NB4 (cell line): ENCODE data around the gene MUC12.

Source experiments
- DNase-seq: peaks from one replicate; pipeline ENCODE4 v3.0.0; 2010; ENCODE audit warnings: low read depth
- H3K4me3 ChIP-seq: one replicate; pipeline ENCODE4 v1.5.1; 2011; ENCODE audit warnings: mild to moderate bottlenecking, low read depth, low read length, moderate library complexity
- CTCF ChIP-seq: IDR thresholded peaks from one replicate; pipeline ENCODE4 v1.5.1; 2012; ENCODE audit warnings: low read depth, low read length
- MYC ChIP-seq: IDR thresholded peaks from 2 replicates; pipeline ENCODE4 v1.6.1; 2011; ENCODE audit warnings: low read depth, low read length
- POLR2A ChIP-seq: IDR thresholded peaks from 2 replicates; pipeline ENCODE4 v1.6.1; 2011; ENCODE audit warnings: mild to moderate bottlenecking; ENCODE audit not compliant: insufficient read length; ENCODE audit errors: extremely low read depth
- TF ChIP-seq, protein P1 (sequence below): IDR thresholded peaks from 2 replicates; pipeline ENCODE4 v1.6.1; 2011; ENCODE audit warnings: low read depth, low read length

The MUC12 gene

GRCh38 chr7:100943693-100944092, 25.7 kb upstream of the MUC12 start:
- no peak for DNase-seq
- H3K4me3 ChIP-seq = no peak overlapping the region
- no peak for TF ChIP-seq CTCF
- TF ChIP-seq, protein P1, sequence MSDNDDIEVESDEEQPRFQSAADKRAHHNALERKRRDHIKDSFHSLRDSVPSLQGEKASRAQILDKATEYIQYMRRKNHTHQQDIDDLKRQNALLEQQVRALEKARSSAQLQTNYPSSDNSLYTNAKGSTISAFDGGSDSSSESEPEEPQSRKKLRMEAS = no peak
- no peak for TF ChIP-seq MYC
- TF ChIP-seq POLR2A = no peak

DNA sequence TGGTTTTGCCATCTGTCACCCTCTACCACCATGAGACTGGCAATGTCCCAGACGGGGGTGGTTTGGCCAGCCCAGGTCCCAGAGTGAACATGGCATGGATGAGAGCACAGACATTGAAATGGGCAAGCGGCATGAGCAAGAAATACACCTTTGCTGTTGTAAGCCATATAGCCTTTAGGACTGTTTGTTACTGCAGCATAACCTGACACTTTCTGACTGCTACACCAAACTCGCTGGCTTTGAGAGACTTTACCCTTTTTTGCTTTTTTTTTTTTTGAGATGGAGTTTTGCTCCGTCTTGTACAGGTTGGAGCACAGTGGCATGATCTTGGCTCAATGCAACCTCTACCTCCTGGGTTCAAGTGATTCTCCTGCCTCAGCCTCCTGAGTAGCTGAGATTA, 25.2 kb upstream of the MUC12 start:
- TF ChIP-seq MYC (no peak), POLR2A (no peak), CTCF (no peak)
- TF ChIP-seq, protein P1 = no peak
- DNase-seq = no peak

GRCh38 chr7:100946111-100946510, 23.3 kb upstream of the MUC12 start:
- no peak for DNase-seq
- TF ChIP-seq, protein P1 = no peak
- TF ChIP-seq CTCF (no peak), POLR2A (no peak), MYC (no peak)
- H3K4me3 ChIP-seq = no peak overlapping the region

More for the DNA sequence above, 25.2 kb upstream of the MUC12 start:
- H3K4me3 ChIP-seq = no peak overlapping the region

DNA sequence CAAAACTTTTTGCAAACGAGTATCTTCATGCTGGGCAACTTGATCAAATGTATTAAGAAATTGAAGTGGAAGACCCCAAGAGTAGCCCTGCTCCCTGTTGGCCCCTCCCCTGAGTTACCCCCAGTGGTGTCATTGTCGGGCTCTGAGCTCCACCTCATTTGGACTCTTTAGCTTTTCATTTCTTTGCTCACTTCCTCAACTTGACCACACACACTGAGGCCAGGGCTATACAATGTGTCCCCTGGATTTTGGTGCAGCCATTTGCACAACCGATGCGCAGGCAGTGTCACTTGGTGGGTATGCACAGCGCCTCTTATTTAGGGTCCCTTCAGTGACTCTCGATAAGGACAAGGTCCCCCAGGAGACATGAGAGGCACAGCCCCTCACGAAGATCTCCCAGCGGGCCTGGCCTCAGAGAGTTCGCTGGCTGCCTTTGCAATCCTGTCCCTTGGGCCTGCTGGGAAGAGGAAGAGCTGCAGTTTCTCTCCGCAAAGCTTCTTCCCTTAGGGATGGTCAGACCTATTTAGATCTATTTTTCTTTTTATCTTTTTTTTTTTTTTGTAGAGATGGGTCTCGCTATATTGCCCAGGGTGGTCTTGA, 22.5 kb upstream of the MUC12 start:
- peak; percentile 79 for DNase-seq
- H3K4me3 ChIP-seq = peak overlapping the region; percentile 4
- TF ChIP-seq MYC (no peak), POLR2A (no peak), CTCF (no peak)
- TF ChIP-seq, protein P1 = no peak

- TF ChIP-seq, protein P1 = no peak
- no peak for TF ChIP-seq POLR2A
- no peak for TF ChIP-seq CTCF
- TF ChIP-seq MYC = no peak
- no peak overlapping the region for H3K4me3 ChIP-seq
- DNase-seq = no peak
Observed at GRCh38 chr7:100947792-100948191, 21.6 kb upstream of the MUC12 start.
